Measurements from ENCODE around the gene ACTA2.
A peak's percentile ranks its signal among the peaks of the same experiment; 100 is the strongest.

ACTA2 gene

DNA sequence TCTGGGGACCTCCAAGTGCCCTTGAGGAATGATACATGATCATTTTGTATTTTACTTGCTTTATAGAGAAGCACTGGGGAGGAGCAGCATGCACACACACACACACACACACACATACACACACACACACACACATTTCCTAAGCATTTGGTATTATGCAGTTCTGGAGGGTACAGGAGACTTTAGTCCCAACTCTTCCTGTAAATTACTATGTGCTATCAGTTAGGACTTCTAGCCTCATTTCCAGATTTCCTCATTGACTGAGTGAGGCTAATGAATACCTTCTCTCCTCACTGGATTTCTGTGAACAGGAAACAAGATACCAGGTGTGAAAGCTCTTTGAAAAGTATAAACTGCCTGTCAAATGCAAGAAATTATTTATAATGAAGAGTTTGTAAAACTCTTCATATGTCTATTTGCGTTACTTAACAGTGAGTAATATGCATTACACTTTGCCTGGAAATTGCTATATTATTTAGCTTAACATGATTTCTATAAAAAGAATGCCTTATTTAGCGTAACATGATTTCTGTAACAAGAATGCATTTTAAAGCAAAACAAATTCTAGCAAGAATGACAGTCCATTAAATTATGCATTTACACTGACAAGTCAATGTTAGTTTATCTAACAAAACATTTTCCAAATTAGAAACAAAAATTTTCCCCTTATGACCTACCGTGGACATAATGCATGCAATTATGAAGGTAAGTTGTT, 34.2 kb downstream of the ACTA2 start:
- no peak for DNase-seq

- no peak for DNase-seq
These were observed 35.6 kb downstream of the ACTA2 start for GRCh38 chr10:88916986-88917385.

DNA sequence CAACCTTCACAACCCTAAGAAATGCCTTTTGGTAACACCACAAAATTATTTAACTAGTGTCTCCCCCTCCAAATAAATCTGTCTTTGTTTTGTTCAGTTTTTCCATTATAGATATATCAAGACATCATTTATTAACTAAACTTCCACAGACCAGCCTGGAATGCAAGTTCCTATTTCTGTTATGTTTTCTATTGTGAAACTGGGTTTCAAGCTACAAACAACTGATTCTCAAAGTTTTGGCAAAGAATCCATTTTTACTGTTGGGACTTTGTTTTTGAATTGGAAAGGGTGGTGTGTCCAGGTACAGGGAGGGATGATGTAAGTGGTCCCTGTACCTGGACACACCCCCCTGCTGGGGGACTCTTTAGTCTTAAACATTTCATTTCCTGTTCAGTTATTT, 36.3 kb downstream of the ACTA2 start:
- DNase-seq, result no peak

DNA sequence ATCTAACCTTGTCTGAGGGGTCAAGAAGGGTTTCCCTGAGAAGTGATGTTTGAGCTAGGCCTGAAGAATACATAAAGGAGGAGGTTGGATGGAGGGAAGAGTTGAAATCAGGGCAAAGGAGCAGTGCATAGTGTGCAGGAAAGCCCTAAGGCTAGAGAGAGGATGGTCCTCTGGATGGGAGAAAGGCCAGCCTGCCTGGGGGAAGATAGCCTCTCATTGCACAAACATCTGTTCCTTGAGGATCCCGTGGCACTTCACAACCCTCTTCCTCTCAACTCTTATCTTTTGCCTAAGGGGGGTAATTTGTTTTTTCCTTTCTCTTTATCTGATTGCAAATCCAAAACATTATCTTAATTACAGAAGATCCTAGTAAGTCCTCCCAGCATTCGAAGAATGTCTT, 36.8 kb downstream of the ACTA2 start:
- DNase-seq, result no peak

DNA sequence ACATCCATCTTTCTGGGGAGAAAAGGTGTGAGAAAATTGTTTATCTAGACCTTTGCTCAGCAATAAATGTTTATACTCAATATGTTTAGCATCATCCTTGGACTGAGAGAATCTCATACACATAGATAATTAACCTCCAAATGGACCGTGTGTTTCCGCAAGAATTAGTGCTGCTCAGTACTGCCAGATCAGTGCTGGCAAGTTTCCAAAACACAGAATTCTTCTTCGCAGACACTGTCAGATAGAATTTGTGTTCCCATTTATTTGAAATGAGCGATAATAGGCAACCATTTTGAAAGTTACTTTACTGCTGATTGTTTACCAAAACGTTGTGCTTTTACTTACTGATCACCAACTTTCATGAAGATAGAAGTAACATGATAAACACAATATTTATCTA, 38.8 kb downstream of the ACTA2 start:
- DNase-seq, result no peak

DNA sequence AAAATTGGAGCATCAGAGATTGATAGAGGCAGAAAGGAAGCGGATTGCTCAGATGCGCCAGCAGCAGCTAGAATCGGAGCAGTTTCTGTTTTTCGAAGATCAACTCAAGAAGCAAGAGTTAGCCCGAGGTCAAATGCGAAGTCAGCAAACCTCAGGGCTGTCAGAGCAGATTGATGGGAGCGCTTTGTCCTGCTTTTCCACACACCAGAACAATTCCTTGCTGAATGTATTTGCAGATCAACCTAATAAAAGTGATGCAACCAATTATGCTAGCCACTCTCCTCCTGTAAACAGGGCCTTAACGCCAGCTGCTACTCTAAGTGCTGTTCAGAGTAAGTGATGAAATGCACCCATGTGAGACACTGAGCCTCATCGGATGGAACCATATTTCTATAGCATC, 39.4 kb downstream of the ACTA2 start:
- DNase-seq, result no peak

DNA sequence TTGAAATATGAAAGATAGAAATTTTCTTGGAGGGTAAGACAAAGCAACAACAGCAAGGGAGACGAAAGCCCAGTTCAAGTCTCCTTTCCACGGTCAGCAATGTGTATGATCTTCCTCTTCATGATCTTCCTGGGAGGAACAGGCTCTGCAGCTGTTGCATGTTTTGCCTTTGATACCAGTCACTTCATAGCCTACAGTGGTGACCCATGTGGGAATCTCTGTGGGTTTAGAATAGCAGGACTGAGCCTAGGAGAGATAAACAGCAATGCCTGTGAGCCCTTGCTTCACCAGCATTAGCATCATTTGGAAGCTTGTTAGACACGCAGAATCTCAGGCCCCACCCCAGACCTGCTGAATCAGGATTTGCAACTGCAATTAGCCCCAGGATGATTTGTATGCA, 40.7 kb downstream of the ACTA2 start:
- DNase-seq, result no peak

GRCh38 chr10:88911116-88911515, 41.5 kb downstream of the ACTA2 start:
- no peak for DNase-seq

DNA sequence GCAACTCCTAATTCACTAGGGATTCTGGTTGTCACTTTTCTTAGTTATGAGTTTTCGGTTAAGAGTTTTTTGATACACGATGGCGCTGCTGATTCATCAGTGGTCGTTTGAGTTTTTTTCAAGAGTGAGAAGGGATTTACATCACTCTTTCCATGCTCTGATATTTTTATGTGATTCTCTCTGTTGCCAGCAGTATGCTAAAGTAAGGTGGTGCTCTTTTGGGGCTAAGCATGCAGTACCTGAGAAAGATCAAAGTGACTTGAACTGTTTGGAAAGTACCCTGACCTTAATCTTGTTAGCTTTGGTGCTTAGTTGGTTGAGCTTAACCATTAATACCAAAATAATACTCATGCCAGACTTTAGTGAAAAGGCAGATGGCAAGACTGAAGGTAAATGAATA, 44.4 kb downstream of the ACTA2 start:
- DNase-seq, result no peak

DNA sequence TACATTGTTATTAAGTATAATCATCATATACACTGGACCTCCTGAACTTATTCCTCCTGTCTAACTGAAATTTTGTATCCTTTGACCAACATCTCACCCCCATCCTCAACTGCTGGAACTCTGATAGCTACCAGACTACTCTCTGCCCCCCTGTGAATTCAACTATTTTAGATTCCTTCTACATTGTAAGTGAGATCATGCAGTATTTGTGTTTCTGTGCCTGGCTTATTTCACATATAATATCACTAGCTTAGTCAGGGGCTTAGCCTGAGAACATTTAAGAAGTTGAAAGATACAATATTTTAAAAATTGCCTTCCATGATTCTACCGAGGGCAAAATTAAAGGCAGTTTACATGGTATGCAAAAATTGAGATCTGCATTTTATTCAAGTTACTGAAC, 45.7 kb downstream of the ACTA2 start:
- DNase-seq, result no peak

DNA sequence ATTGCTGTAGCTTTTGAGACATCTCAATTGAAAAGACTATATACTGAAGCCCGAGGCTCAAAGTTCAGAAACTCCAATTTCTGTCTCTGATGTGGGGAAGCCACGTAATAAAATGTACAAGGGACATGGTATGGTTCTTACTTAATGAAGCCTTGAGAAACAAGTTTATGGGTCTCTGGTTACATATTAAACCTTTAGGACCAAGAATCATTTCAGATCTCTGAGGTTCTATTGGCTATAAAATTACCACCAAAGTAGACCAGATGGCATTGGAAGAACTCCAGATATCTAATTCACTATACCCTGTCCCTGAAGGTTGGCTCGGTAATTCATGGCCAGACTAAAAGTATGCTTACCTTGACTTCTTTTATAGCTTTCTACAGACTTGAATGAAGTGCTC, 48.9 kb downstream of the ACTA2 start:
- DNase-seq, result no peak

DNA sequence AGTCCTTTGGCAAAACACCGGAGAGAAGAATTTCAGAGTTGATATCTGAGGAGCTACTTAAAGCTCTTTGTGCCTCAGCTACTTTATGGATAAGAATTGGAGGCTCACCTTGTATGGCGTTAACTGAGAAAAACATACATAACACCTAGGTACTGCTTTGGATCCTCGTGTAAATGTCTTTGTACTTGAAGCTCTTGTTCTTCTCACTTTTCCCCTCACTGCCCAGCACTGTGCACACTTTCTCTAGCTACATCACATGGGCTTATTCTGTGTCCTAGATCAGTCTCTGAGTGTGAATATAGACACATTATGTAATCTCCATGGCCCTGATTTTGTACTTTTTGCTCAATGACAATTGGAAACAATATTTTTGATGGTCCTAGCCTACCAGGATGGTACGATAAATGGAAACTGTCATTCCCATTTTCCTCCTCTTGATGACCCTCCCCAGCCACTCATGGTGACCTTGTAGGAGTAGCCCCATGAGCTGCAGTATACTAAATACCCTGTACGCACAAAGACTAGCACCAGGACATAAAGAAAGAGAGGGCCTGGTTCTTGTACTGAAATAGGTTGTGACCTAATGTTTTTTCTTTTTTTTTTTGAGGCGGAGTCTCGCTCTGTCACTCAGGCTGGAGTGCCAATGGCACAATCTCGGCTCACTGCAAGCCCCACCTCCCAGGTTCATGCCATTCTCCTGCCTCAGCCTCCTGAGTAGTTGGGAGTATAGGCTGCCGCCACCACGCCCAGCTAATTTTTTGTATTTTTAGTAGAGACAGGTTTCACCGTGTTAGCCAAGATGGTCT, 50.4 kb downstream of the ACTA2 start:
- no peak for DNase-seq

DNA sequence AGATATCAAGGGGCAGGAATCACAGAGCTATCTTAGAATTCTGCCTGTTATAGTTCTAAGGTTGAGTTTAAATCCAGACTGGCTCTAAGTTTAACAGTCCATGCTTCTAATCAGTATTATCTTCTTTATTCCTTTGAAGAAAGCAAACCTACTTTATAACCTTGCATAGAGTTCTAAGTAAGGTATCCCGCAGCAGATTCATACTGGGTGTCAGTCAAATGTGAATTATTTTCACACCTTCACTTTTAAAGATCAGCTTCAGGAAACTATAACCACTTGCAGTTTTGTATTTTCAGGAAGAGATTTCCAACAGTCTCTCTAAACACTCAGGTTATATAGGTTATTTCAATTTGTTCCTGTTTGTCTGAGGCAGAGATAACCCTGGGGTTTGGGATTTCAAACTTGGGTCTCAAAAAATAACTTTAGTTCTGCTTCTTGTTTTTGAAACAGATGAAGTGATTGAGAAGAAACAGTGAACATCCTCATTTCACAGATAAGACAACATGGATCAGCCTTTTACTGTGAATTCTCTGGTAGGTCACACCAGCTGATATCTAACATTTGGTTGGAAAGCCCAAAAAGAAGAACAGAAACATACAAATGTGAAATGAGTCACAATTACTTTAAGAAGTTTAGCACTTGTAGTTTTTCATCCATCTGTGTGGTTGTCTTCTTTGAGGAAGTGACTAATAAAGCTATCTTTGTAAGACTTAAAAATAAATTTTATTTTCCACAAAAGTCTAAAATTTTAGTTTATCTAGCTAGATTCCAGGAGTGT, 51.2 kb downstream of the ACTA2 start:
- no peak for DNase-seq

DNA sequence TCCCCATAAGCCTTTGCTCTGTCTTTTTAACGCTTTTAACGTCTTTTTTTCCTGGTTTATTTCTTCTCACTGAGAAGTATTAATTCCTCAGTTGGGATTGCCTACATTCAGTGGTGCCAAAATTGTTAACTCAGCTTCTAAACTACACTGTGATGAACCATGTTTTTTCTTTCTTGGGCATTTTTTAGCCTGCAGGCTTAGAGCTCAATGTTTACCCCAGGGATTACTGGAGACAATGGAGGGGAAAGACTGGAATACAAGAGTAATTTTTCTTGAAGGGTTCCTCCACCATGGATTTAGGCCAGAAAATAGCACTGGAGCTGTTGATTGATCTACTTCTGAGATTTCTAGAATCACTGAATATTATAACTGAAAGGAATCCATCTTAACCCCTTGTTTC, 52.7 kb downstream of the ACTA2 start:
- no peak for DNase-seq

GRCh38 chr10:88898727-88899126, 53.8 kb downstream of the ACTA2 start:
- no peak for DNase-seq

- DNase-seq, result peak; percentile 26 to 45
These were observed 55.3 kb downstream of the ACTA2 start for GRCh38 chr10:88896994-88897853.

DNA sequence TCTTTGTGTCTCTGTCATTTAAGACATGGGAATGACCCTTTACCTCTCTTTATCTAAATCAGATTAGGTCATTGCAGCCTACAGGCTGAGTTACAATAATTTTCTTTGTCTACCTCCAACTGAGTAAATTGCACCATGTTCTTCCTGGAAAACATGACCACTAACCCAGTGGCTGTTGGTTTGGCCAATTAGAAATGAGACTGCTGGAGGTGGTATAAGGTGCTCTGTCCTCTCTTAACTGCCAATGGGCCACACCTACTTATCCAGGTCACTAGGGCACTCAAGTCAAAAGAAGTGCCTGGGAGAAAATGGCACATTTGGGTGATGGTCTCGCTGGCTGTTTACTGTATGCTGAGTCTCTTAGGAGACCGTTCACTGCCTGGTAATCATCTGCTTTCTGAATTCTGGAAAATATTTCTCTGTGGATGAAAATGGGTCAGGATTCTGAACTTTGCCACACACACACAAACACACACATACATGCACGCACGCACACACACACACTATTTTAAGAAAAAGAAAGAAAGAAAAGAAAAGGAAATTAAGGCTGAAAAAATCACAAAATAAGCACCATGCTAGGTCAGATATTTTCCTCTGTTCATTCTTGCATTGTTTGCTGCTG, 56.1 kb downstream of the ACTA2 start:
- no peak for DNase-seq

GRCh38 chr10:88895250-88895649, 57.3 kb downstream of the ACTA2 start:
- no peak for DNase-seq

- DNase-seq, result no peak
These were observed 59.0 kb downstream of the ACTA2 start for GRCh38 chr10:88893611-88894010.

DNA sequence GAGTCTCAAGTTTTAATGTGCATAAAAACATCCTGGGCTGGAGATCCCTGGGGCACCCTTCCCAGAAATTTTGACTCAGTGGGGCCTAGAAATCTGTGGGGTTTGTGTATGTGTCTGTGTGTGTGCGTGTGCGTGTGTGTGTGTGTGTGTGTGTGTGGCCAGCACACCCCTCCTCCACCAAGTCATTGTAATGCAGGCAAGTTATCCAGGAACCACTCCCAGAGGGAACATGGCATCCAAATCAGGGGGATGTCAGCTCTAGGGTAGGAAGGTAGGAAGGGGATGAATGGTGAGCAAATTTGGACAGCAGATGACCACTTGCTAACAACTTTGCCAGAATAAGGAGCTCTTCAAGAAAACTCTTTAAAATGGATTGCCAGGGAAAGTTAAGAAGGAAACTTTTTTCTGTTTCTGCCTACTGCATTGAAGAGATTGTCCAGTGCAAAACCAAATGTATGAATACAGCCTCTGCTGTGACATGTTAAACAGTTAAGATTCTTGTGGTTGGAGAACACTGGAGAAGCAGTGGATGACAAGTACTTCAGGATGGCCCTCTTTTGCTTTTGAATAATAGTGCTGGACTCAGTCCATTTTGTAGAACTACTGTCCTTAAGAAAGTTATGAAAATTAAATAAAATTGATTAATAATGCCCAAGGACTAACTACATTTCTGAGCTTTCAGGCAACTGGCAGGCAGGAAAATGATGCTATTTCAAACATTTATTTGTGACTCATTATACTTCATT, 60.2 kb downstream of the ACTA2 start:
- DNase-seq, result no peak

DNA sequence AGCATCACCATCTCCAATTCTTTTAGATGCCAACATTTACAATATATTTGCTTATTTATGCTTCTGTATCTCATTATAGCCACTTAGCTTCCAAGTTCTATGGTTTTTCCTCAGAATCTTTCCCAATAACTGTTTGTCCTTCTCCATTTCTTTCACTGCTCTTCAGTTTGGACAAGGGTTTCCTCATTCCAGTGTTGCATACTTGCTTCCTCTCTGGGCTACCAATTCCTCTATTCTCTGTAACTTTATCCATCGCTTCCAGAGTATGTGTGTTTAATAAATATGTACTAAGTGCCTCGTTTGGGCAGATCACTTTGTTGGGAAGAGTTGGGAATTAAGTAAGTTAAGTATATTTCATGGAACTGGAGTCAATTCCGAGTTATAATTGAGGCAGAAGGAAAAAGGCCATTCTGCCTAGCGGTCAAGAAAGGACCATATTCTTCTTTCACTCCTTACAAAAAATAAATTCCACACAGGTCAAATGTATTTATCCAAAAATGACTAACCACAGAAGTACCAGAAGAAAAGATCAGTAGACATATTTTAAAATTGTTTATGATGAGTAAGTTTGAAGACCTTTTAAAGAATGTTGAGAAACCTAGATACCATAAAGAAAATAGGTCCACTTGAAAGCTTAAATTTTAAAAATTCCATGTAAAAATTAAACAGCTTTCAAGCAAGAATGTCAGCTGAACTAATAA, 61.7 kb downstream of the ACTA2 start:
- DNase-seq, result no peak
